GM20000 (cell line): Measurements from ENCODE around the gene MTHFS.
"Not testable (repeated sequence)": the region's sequence is repeated elsewhere in the genome, so short reads cannot be mapped to it uniquely, and the experiment has no call there.

ENCODE experiments used
- DNase-seq: peaks from one replicate; pipeline ENCODE4 v3.0.0; 2012; ENCODE audit warnings: low spot score
- CTCF ChIP-seq: IDR thresholded peaks from 2 replicates; pipeline ENCODE4 v1.5.1; 2012; ENCODE audit warnings: mild to moderate bottlenecking, control low read depth; ENCODE audit errors: extremely low read depth, missing control alignments

MTHFS gene

GRCh38 chr15:79904271-79904670 is 7.5 kb upstream of the MTHFS start:
- no peak for DNase-seq
- TF ChIP-seq CTCF: no peak

GRCh38 chr15:79903626-79904025 is 6.8 kb upstream of the MTHFS start:
- DNase-seq: no peak
- no peak for TF ChIP-seq CTCF

- no peak for TF ChIP-seq CTCF
- DNase-seq: no peak
Observed at GRCh38 chr15:79903144-79903543, 6.3 kb upstream of the MTHFS start.

GRCh38 chr15:79901958-79902357 is 5.1 kb upstream of the MTHFS start:
- DNase-seq: no peak
- no peak for TF ChIP-seq CTCF

GRCh38 chr15:79900818-79901378 is 4.1 kb upstream of the MTHFS start:
- DNase-seq: not testable (repeated sequence)

GRCh38 chr15:79900087-79900486 is 3.3 kb upstream of the MTHFS start:
- TF ChIP-seq CTCF: no peak
- DNase-seq: no peak

GRCh38 chr15:79898786-79899185 is 2.0 kb upstream of the MTHFS start:
- DNase-seq: not testable (repeated sequence)

- TF ChIP-seq CTCF: no peak
- no peak for DNase-seq
Observed at GRCh38 chr15:79898369-79898768, 1.6 kb upstream of the MTHFS start.
